ENCODE measurements around the gene UNC13B.
"Not testable (repeated sequence)": the region's sequence is repeated elsewhere in the genome, so short reads cannot be mapped to it uniquely, and the experiment has no call there.

UNC13B gene

DNA sequence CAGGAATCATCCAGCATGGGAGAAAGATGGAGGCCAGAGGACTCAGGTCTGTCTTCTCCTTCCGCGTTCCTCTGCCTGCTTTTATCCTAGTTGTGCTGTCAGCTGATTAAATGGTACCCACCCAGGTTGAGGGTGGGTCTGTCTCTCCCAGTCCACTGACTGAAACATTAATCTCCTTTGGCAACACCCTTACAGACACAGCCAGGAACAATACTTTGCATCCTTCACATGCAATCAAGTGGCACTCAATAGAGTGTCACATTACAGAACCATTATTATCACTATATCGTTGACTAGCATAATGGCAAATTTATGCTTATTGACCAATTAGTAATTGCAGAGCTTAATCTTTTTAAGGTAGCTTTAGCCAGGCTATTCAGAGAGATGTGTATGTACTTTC, 64.8 kb downstream of the UNC13B start:
- DNase-seq (ENCODE audit: low spot score): no peak

GRCh38 chr9:35227284-35227683, 65.5 kb downstream of the UNC13B start:
- no peak for DNase-seq (ENCODE audit: low spot score)

- no peak for DNase-seq (ENCODE audit: low spot score)
Measured at GRCh38 chr9:35229066-35229778, 67.4 kb downstream of the UNC13B start.

GRCh38 chr9:35229779-35230143, 68.0 kb downstream of the UNC13B start:
- DNase-seq (ENCODE audit: low spot score): no peak

DNA sequence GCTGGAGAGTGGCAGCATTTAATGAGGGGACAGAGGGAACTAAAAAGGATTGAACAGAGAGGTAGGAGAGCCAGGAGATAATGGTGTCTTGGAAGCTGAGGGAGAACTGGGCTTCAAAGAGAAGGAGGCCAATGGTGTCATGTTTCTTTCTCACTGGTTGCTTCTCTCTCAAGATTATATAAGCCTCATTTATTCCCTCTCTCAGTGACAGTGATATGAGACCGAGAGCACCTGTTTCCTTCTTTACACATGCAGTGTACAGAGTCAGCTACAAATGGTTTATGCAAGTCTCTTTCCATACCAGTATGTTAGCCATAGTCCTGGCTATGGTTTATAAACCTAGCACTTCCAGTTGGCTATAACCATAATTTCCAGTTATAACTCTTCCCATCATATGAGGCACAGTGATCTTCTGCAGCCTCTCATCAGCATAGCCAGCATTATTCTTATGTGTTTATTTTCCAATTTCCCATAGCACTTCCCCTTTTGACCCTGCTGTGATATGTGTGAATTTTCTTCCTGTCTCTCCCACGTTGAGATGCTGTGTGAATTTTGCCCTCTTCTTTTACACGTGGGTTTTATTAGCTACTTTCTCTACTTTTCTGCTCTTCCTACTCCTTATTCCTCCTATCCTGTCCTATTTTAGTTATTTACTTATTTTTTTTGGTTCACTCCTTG, 71.2 kb downstream of the UNC13B start:
- DNase-seq (ENCODE audit: low spot score): no peak

DNA sequence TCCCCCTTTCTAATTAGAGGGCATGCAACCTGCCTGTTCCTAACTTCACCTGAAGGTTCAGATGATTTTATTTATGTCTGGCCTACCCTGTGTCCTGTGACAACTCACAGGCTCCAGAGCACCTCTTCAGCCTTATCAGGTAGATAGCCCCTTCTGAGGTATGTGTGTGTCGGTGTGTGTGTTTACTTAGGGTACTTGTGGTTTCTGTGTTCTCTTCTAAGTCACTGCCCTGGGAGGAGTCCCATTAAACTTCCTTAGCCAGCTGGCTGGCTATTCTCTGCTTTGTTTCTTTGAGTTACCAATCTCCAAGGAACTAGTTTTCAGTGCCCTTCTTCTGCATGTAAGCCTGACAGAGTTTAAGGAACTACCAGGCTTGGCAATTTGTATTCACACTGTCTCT, 74.9 kb downstream of the UNC13B start:
- no peak for DNase-seq (ENCODE audit: low spot score)

DNA sequence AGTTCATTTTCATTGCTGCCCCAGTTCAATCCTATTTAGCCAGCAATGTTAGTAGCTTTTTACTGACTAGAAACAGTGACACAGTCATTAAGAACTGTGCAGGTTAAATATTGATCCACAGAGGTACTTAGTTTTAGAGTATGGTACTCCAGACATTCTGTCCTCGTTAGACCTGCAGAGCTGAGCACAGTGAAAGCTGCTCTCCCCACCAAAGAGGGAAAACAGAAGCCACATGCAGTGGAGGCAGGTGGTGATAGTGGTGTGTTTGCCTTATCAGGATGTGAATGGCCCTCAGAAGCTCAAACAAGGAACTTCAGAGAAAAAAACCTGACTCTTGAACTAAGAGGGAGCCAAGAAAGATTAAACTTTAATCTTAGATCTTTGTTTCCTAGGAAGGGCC, 75.5 kb downstream of the UNC13B start:
- DNase-seq (ENCODE audit: low spot score): no peak

DNA sequence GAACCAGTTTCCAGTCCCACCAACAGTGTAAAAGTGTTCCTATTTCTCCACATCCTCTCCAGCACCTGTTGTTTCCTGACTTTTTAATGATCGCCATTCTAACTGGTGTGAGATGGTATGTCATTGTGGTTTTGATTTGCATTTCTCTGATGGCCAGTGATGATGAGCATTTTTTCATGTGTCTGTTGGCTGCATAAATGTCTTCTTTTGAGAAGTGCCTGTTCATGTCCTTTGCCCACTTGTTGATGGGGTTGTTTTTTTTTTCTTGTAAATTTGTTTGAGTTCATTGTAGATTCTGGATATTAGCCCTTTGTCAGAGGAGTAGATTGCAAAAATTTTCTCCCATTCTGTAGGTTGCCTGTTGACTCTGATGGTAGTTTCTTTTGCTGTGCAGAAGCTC, 84.1 kb downstream of the UNC13B start:
- not testable (repeated sequence) for DNase-seq (ENCODE audit: low spot score)

DNA sequence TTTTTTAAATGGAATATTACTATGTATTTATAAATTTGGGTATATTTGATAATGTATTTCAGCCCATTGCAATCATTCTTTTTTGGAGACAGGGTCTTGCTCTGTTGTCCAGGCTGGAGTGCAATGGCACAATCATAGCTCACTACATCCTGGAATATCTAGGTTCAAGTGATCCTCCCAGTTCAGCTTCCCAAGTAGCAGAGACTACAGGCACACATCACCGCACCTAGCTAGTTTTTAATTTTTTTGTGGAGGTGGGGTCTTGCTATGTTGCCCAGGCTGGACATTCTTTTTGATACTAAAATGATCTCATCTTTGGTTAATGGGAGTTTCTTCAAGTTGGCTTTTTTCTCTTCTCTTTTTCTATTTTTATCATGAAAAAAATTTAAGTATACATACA, 91.3 kb downstream of the UNC13B start:
- DNase-seq (ENCODE audit: low spot score): no peak

DNA sequence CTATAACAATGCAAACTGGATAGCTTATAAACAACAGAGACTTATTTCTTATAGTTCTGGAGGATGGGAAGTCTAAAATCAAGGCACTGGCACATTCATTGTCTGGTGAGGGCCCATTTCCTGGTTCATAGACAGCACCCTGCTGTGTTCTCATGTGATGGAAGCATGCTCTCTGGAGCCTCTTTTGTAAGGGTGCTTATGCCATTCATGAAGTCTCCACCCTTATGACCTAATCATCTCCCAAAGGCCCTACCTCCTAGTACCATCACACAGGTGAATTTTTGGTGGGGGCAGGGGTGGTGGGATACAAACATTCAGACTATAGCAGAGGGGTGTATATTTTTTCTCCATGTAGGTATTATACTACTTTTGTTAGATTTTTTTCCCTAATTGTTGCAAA, 92.4 kb downstream of the UNC13B start:
- DNase-seq (ENCODE audit: low spot score): no peak

- DNase-seq (ENCODE audit: low spot score): no peak
Measured at GRCh38 chr9:35254984-35255857, 93.4 kb downstream of the UNC13B start.

GRCh38 chr9:35257986-35258659, 96.3 kb downstream of the UNC13B start:
- no peak for DNase-seq (ENCODE audit: low spot score)

DNA sequence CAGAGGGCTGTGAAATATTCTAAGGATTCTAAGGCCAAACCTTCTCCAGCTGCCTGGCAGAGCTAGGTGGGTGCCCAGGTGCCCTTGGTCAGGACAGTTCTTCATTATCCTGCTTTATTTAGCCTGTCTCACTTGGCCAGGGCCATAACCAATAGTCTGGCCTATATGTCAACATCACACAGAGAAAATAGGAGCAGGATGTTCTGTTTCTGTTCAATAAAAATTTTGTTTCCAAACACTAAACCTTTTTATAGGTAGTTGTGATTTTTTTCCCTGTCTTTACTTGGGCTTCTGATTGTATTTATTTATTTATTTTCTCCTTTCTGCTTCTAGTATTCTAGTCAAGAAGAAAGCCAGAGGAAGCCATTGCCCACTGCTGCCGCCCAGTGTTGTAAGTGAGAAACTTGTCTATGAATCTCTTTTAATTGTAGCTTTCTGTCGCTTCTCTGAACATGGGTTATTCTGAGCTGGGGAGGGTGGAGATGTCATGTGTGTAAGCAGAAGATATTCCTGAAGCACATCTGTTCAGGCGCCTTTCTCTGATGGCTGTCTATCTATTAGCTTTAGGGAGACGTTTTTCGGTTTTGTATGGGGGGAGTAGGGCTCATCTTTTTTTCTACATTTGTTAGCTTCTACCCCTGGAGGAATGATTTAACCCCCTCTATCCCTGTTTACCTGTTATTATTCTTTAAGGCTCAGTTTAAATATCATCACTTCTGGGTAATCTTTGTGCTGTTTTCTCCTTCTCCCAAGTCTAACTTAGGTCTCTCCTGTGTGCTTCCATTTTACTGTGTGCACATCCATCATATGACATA, 97.1 kb downstream of the UNC13B start:
- DNase-seq (ENCODE audit: low spot score): peak; percentile 78

- no peak for DNase-seq (ENCODE audit: low spot score)
Measured at GRCh38 chr9:35260186-35260585, 98.4 kb downstream of the UNC13B start.

- no peak for DNase-seq (ENCODE audit: low spot score)
Measured at GRCh38 chr9:35262064-35262463, 100.3 kb downstream of the UNC13B start.

DNA sequence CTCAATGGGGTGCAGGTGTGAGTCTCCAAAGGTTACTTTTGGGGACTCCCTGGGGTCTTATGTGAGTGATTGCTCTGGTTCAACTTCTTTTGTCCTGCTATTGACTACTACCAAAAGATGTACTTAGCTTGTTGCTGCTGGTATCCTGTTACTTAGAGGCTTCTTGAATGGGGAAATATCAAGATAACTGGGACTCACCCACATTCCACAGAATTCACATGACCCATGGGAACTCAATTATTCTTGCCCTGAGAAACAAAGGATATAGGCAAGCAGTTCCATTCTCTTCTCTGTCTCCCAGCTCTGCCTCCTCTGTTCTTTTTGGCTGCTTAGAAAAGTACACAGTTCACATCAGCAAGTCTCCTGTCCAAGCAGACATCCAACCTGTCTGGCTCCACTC, 105.9 kb downstream of the UNC13B start:
- DNase-seq (ENCODE audit: low spot score): no peak

DNA sequence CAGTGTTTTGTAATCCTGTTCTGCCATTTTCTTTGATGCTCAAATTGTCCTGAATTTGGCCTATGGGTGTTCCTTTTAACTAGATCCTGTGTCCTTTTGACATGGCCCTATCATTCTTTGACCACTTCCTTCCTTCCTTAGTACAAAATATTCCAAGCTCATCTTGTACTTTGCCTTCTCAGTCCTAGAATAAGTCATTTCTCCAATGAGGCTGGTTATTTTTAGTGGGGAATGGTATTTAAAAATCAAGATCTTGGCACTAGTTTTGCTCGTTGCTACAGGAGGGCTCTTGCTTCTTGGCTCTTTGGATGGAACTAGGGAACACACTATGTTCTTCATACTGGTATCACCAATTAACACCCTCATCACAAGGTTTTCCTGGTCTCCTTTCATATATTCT, 108.1 kb downstream of the UNC13B start:
- no peak for DNase-seq (ENCODE audit: low spot score)

GRCh38 chr9:35271637-35272036, 109.8 kb downstream of the UNC13B start:
- no peak for DNase-seq (ENCODE audit: low spot score)

GRCh38 chr9:35272989-35273388, 111.2 kb downstream of the UNC13B start:
- peak; percentile 84 for DNase-seq (ENCODE audit: low spot score)

GRCh38 chr9:35273591-35273990, 111.8 kb downstream of the UNC13B start:
- no peak for DNase-seq (ENCODE audit: low spot score)

GRCh38 chr9:35274993-35275392, 113.2 kb downstream of the UNC13B start:
- DNase-seq (ENCODE audit: low spot score): no peak

GRCh38 chr9:35277171-35277520, 115.3 kb downstream of the UNC13B start:
- DNase-seq (ENCODE audit: low spot score): no peak
